BE2C (cell line): Measurements from ENCODE around the gene NOL4L.
"Not testable (repeated sequence)": the region's sequence is repeated elsewhere in the genome, so short reads cannot be mapped to it uniquely, and the experiment has no call there.

Experiments
- DNase-seq: peaks from one replicate; pipeline ENCODE4 v3.0.0-alpha.2; 2020
- H3K27me3 ChIP-seq: fragments of 250-450 bp; sonication (Bioruptor Pico); 2 replicates; pipeline ENCODE4 v1.5.1; 2020; ENCODE audit warnings: mild to moderate bottlenecking
- H3K36me3 ChIP-seq: fragments of 250-450 bp; sonication (Bioruptor Pico); 2 replicates; pipeline ENCODE4 v1.5.1; 2020; ENCODE audit warnings: mild to moderate bottlenecking
- H3K4me1 ChIP-seq: fragments of 250-450 bp; sonication (Bioruptor Pico); 2 replicates; pipeline ENCODE4 v1.5.1; 2020
- H3K4me3 ChIP-seq: 2 replicates; pipeline ENCODE4 v1.5.1; 2011; ENCODE audit warnings: low read depth, low read length
- H3K9me3 ChIP-seq: fragments of 250-450 bp; sonication (Bioruptor Pico); 2 replicates; pipeline ENCODE4 v1.5.1; 2020
- CTCF ChIP-seq: IDR thresholded peaks from 2 replicates; pipeline ENCODE4 v1.5.1; 2012; ENCODE audit warnings: mild to moderate bottlenecking, low read depth, low read length

NOL4L gene

GRCh38 chr20:32468313-32468640 is 116.9 kb downstream of the NOL4L start:
- H3K4me3 ChIP-seq: no peak overlapping the region
- DNase-seq: no peak
- no peaks in the 10 kb centered on the region for H3K9me3 ChIP-seq
- no peaks in the 10 kb centered on the region for H3K27me3 ChIP-seq
- H3K4me1 ChIP-seq: peaks cover 14% of the 10 kb centered on the region
- no peak for TF ChIP-seq CTCF
- H3K36me3 ChIP-seq: peaks cover 34% of the 10 kb centered on the region

GRCh38 chr20:32467506-32468312 is 117.4 kb downstream of the NOL4L start:
- Histone ChIP-seq H3K9me3 (no peaks in the 10 kb centered on the region), H3K27me3 (no peaks in the 10 kb centered on the region), H3K4me1 (peaks cover 14% of the 10 kb centered on the region), H3K36me3 (peaks cover 33% of the 10 kb centered on the region), H3K4me3 (no peak overlapping the region)
- no peak for DNase-seq
- no peak for TF ChIP-seq CTCF

- no peaks in the 10 kb centered on the region for H3K27me3 ChIP-seq
- H3K36me3 ChIP-seq: peaks cover 28% of the 10 kb centered on the region
- H3K4me1 ChIP-seq: peaks cover 14% of the 10 kb centered on the region
- peak; percentile 19; the same call in 1 of the 2 replicates for TF ChIP-seq CTCF
- H3K4me3 ChIP-seq: no peak overlapping the region
- DNase-seq: no peak
- H3K9me3 ChIP-seq: no peaks in the 10 kb centered on the region
Observed at GRCh38 chr20:32466739-32467505, 118.2 kb downstream of the NOL4L start.

- Histone ChIP-seq H3K4me1 (peaks cover 14% of the 10 kb centered on the region), H3K36me3 (peaks cover 21% of the 10 kb centered on the region)
- H3K4me3 ChIP-seq, H3K9me3 ChIP-seq, DNase-seq, H3K27me3 ChIP-seq: not testable (repeated sequence)
Observed at GRCh38 chr20:32465901-32466675, 119.0 kb downstream of the NOL4L start.

GRCh38 chr20:32465092-32465900 is 119.8 kb downstream of the NOL4L start:
- no peak for TF ChIP-seq CTCF
- no peaks in the 10 kb centered on the region for H3K27me3 ChIP-seq
- peaks cover 17% of the 10 kb centered on the region for H3K36me3 ChIP-seq
- DNase-seq: peak; percentile 47
- H3K4me1 ChIP-seq: peaks cover 8% of the 10 kb centered on the region
- H3K4me3 ChIP-seq: no peak overlapping the region
- no peaks in the 10 kb centered on the region for H3K9me3 ChIP-seq
